Heart right ventricle (tissue), 16 donors: ENCODE results near the gene ZDHHC22. TPM values are rescaled to one million over a fixed set of nuclear protein-coding genes. Genes with fewer than 3 reads are reported as not detected.

Experiments
- ATAC-seq, 8 donors: fragments of 200-7000 bp; cut with Tn5 transposase; one replicate each; pipeline ENCODE4 v1.9.1; 2020; ENCODE audit warnings: mild to moderate bottlenecking in 8 of 8, moderate library complexity in 8 of 8, moderate number of reproducible peaks in 1 of 8
- DNase-seq, 2 donors: peaks; one replicate each; pipeline ENCODE4 v3.0.0-alpha.2; 2020
- H3K27ac ChIP-seq, 10 donors: fragments of 200-600 bp; sonication (generic) in 2 of 10; one replicate each; pipeline versions ENCODE4 v1.5.0 to v1.8.0; 2020 to 2022; ENCODE audit warnings: mild to moderate bottlenecking in 3 of 10
- H3K27me3 ChIP-seq, 7 donors: fragments of 200-600 bp; one replicate each; pipeline ENCODE4 v1.8.0; 2021 to 2022; ENCODE audit warnings: mild to moderate bottlenecking in 2 of 7
- H3K36me3 ChIP-seq, 9 donors: fragments of 200-600 bp; sonication (generic) in 1 of 9; one replicate each; pipeline versions ENCODE4 v1.5.0 to v1.8.0; 2020 to 2022; ENCODE audit warnings: mild to moderate bottlenecking in 2 of 9
- H3K4me1 ChIP-seq, 9 donors: fragments of 200-600 bp; sonication (generic) in 1 of 9; one replicate each; pipeline versions ENCODE4 v1.5.0 to v1.8.0; 2020 to 2022; ENCODE audit warnings: mild to moderate bottlenecking in 4 of 9
- H3K4me3 ChIP-seq, 10 donors: fragments of 200-600 bp; sonication (generic) in 2 of 10; one replicate each; pipeline versions ENCODE4 v1.5.0 to v1.8.0; 2020 to 2022; ENCODE audit warnings: mild to moderate bottlenecking in 7 of 10, moderate library complexity in 2 of 10
- H3K9me3 ChIP-seq, 11 donors: fragments of 200-600 bp in 10 of 11; sonication (generic) in 2 of 11; one replicate each; pipeline versions ENCODE4 v1.5.0 to v1.8.0; 2013 to 2022; ENCODE audit warnings: mild to moderate bottlenecking in 2 of 11, control low read depth in 1 of 11, moderate library complexity in 1 of 11
- WGBS, 2 donors: extraction: QIAGEN DNeasy Blood & Tissue Kit; methylation state at CpG; one replicate each; pipeline ENCODE4 v1.1.7; 2013; ENCODE audit warnings: inconsistent platforms in 1 of 2; 5-methylcytosine and 5-hydroxymethylcytosine counted together
- intact Hi-C, 10 donors: fragments of 100-400 bp; cut with DNase I; formaldehyde crosslinking; loops; one replicate each; pipeline versions ENCODE4 v1.11.1 to v1.14.2; 2022
- polyA plus RNA-seq, 2 donors: library from polyadenylated mRNA; stranded (reverse); fragments of 200-250 nt; gene quantifications; one replicate each; pipeline ENCODE4 v1.2.3, GENCODE V29; 2013
- total RNA-seq, 10 donors: library from RNA; stranded (reverse); fragmentation: NEBNext Ultra II Directional in 3 of 10; extraction: Animal tissue kit (Norgen Biotek cat#: 25700) in 3 of 10; gene quantifications; one replicate each; pipeline versions ENCODE4 v1.2.1 to v1.2.4, GENCODE V29; 2021 to 2023
- TF ChIP-seq, protein P1 (sequence below), 9 donors: fragments of 200-600 bp; sonication (generic) in 2 of 9; IDR thresholded peaks; one replicate each; pipeline versions ENCODE4 v1.5.0 to v1.8.0; 2021 to 2022; ENCODE audit warnings: antibody characterized with exemption in 9 of 9, mild to moderate bottlenecking in 5 of 9, moderate library complexity in 1 of 9
- donor health status: Arrhythmogenic right ventricular cardiomyopathy.
- donor health status: ischemic (EF 13 %, LVEDD 7.1; RV severe dilation, severe dysfunction).
- donor health status: healthy with polysubstance abuse.
- donor health status: DM: no; HTN: yes; CAD: no.
- donor health status: DM: no; HTN: no; CAD: no.
- donor health status: ischemic (EF 25% LVEDD 6.9; RV normal size, moderate dysfunction).
- donor health status: ischemic (EF 25% LVEDD 5.7; RV mildly dilated, moderate dysfunction).
- donor health status: healthy.
- donor health status: DM: yes; HTN: yes; CAD: no.
- donor health status: Ischemic cardiomyopathy.
- donor health status: ischemic (EF 35%, LVEDD 5.7; RV mildly dilated, moderate dysfunction).
- donor health status: nonischemic (EF 11% LVEDD 7.7; RV severe dilation, severe dysfunction).
- donor health status: DM: yes; HTN: yes; CAD: no.
- donor health status: PGD.
- donor health status: ischemic (EF 29% LVEDD 5.4; RV normal size, mild dysfunction).
- donor health status: nonischemic (EF 23%, LVEDD 6.1; RV moderate dilation, normal function).

The ZDHHC22 gene
- total and polyA plus RNA-seq, 12 donors: 0.09 TPM; not detected in 11

DNA sequence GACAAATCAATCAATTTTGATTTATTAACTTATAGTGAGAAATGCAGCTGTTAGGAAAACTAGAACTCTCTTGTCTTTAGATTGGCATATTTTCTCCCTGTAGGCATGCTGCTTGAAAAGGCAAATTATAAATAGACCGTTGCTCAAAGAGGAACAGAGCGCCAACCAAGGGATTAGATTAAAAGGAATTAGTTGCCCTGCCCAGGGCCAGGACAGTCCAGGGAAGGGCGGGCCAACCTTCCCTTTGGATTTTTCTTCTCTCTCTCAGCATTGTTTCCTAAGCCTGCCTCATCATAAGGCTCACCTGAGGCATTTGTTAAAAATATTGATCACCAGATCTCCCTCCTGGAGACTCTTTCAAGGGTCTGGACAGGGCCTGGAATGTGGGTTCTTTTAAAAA is 34.9 kb downstream of the ZDHHC22 start:
- peaks cover 0 to 64% (median 18%) of the 10 kb centered on the region in 9 donors for H3K36me3 ChIP-seq
- intact Hi-C loops: loop anchor here in 1 of 10 donors (10.0 kb wide), 1 partner anchor 208 kb away; no protein-coding TSS in a partner anchor

DNA sequence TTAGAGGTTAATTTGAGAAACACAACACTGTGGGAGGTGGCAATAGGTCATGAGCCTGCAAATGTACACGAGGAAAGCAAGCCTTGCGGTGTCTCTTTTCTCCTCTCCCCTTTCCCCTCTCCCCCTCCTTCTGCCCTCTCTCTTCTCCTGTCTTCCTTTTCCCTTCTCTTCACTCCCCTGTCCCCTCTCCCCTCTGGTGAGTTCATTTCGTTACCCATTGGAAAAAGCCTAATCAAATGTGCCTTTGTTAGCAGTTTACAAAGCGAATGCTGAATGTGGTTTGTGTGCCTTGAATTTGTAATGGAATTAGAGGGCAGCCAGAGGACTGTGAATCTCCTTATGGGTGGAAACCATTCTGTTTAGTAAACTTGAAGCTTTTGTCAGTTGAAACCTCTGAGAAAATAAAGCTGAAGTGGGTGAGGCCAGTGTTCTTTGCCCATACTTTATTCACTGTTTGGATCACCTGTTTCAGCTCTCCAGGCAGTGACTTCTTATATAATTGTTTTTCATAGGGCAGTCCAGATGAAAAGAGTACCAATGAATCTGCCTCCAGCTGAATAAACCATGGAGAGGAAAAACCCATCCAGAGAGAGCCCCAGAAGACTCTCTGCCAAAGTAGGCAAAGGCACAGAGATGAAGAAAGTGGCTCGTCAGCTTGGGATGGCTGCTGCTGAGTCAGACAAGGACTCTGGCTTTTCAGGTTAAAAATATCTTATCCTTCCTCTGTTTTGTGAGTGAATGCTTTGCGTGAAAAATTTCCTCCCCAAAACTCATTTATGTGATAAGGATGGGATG is 36.2 kb downstream of the ZDHHC22 start:
- Histone ChIP-seq H3K36me3 (peaks cover 0 to 51% (median 18%) of the 10 kb centered on the region in 9 donors), H3K4me1 (peaks cover 5 to 96% (median 67%) of the 10 kb centered on the region in 9 donors), H3K9me3 (no peaks in the 10 kb centered on the region), H3K4me3 (no peak overlapping the region), H3K27me3 (no peaks in the 10 kb centered on the region), H3K27ac (peak overlapping the region in 9 of 10 donors; percentile 4 to 99 (median 77))
- intact Hi-C loops: loop anchor here in 1 of 10 donors (10.0 kb wide), 1 partner anchor 209 kb away; no protein-coding TSS in a partner anchor
- peak in 3 of 8 donors; percentile 9 to 33 (median 23) for ATAC-seq
- TF ChIP-seq, protein P1, sequence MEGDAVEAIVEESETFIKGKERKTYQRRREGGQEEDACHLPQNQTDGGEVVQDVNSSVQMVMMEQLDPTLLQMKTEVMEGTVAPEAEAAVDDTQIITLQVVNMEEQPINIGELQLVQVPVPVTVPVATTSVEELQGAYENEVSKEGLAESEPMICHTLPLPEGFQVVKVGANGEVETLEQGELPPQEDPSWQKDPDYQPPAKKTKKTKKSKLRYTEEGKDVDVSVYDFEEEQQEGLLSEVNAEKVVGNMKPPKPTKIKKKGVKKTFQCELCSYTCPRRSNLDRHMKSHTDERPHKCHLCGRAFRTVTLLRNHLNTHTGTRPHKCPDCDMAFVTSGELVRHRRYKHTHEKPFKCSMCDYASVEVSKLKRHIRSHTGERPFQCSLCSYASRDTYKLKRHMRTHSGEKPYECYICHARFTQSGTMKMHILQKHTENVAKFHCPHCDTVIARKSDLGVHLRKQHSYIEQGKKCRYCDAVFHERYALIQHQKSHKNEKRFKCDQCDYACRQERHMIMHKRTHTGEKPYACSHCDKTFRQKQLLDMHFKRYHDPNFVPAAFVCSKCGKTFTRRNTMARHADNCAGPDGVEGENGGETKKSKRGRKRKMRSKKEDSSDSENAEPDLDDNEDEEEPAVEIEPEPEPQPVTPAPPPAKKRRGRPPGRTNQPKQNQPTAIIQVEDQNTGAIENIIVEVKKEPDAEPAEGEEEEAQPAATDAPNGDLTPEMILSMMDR (IDR thresholded peaks at IDR 0.05): no peak
- WGBS, 2 donors: 55% methylated on average over 6 of the region's 6 CpGs
- no peak for DNase-seq

More for the DNA sequence above, 34.9 kb downstream of the ZDHHC22 start:
- Histone ChIP-seq H3K4me1 (peaks cover 8 to 96% (median 68%) of the 10 kb centered on the region in 9 donors), H3K27ac (peak overlapping the region in 9 of 10 donors; percentile 36 to 99 (median 77)), H3K4me3 (no peak overlapping the region), H3K9me3 (no peaks in the 10 kb centered on the region), H3K27me3 (no peaks in the 10 kb centered on the region)
- ATAC-seq (peak; percentile 59 to 88 (median 80)), DNase-seq (no peak)
- WGBS, 2 donors: 37 to 62% methylated on average over 3 of the region's 3 CpGs
- TF ChIP-seq, protein P1 (IDR thresholded peaks at IDR 0.05): no peak

DNA sequence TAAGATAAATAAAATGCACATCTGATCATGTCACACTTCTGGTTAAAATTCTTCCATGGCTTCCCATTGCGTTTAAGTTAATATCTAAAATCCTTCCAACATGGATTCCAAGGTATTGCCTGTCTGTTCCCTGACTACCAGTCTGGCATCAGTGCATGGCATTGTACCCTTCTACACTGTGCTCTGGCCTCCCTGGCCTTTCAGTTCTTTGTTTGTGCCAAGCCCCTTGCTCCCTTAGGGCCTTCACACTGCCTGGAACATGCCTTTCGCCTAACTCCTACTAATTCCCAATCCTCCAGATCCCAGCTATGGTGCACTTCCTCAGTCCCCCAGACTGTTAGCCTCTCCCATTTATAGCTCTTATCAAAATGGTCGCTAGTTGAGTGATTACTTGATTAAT is 37.2 kb downstream of the ZDHHC22 start:
- intact Hi-C loops: loop anchor here in 1 of 10 donors (10.0 kb wide), 1 partner anchor 210 kb away; no protein-coding TSS in a partner anchor
- Histone ChIP-seq H3K36me3 (peaks cover 0 to 42% (median 13%) of the 10 kb centered on the region in 9 donors), H3K27me3 (no peaks in the 10 kb centered on the region), H3K4me1 (peaks cover 3 to 96% (median 72%) of the 10 kb centered on the region in 9 donors), H3K9me3 (no peaks in the 10 kb centered on the region), H3K27ac (peak overlapping the region in 8 of 10 donors; percentile 4 to 99 (median 77)), H3K4me3 (no peak overlapping the region)
- 69 to 72% methylated on average over 3 of the region's 3 CpGs for WGBS, 2 donors
- TF ChIP-seq, protein P1 (IDR thresholded peaks at IDR 0.05): no peak
- ATAC-seq (peak in 3 of 8 donors; percentile 12 to 52 (median 43)), DNase-seq (no peak)

DNA sequence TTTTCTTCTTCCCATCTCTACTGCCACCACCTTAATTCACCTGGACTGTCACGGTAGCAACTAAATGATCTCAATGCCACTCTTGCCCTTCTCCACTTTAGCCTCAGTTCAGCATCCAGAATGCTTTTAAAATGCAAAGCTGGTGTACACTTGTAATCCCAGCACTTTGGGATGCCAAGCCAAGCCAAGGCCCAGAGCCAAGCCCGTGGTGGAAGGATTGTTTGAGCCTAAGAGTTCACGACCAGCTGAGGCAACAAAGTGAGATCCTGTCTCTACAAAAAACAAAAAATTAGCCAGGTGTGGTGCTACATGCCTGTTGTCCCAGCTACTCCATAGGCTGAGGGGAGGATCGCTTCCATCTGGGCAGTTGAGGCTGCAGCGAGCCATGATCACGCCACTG is 37.6 kb downstream of the ZDHHC22 start:
- Histone ChIP-seq H3K9me3 (no peaks in the 10 kb centered on the region), H3K4me1 (peaks cover 3 to 98% (median 77%) of the 10 kb centered on the region in 9 donors), H3K4me3 (no peak overlapping the region), H3K27me3 (no peaks in the 10 kb centered on the region), H3K36me3 (peaks cover 0 to 37% (median 11%) of the 10 kb centered on the region in 9 donors), H3K27ac (peak overlapping the region in 7 of 10 donors; percentile 53 to 99 (median 77))
- intact Hi-C loops: loop anchor here in 1 of 10 donors (10.0 kb wide), 1 partner anchor 211 kb away; no protein-coding TSS in a partner anchor
- TF ChIP-seq, protein P1 (IDR thresholded peaks at IDR 0.05): no peak
- WGBS, 2 donors: 78 to 81% methylated on average over 6 of the region's 6 CpGs
- DNase-seq (no peak), ATAC-seq (no peak)
